ENCODE results near the gene CCNL2.

Gene CCNL2

DNA sequence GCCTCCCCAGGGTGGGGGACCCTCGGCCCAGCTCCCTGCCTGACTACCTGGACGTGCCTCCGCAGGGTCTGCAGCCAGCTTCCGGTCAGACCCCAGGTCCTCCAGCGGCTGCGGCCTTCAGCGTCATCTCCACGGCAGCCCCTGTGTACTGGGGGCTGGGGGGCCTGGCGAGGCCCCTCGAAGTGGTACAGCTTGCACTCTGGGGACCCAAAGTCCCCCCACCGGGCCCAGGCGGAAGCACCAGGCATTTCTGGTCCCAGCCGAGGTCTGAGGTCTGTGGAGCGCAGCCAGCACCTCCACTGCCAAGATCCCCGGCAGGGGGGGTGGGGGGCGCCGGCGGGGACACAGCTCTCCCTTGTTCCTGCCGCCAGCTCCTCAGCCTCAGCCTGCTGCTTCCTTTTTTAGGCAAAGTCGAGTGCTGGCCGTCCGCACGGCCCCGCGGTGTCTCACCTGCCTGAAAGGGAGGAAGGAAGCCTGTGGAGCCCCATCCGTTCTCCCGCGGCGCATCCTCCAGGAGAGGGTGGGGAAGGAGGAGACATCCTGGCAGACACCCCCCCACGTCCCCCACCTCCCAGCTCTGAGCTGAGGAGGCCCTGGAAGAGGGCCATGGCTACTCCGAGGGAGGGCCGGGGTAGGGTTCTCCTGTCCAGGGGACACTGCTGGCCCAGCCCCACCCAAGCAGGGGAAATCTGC is 35.1 kb upstream of the CCNL2 start:
- Histone ChIP-seq H3K9ac (ENCODE audit: low read length) (no peak overlapping the region), H3K4me1 (ENCODE audit: control insufficient read depth, insufficient read depth, low read depth, low read length) (peaks cover 89% of the 10 kb centered on the region), H3K4me2 (ENCODE audit: low read length, poor library complexity, severe bottlenecking) (no peak overlapping the region), H4K91ac (ENCODE audit: low read length) (peak overlapping the region; percentile 78), H3K18ac (ENCODE audit: low read depth in 1 of 2, low read length in 2 of 2) (peak overlapping the region in 1 of 2 experiments; percentile 29), H2BK5ac (ENCODE audit: low read depth, low read length, poor library complexity, severe bottlenecking) (no peak overlapping the region), H3K4me3 (ENCODE audit: insufficient read depth in 1 of 2, low read depth in 1 of 2, low read length in 2 of 2) (no peak overlapping the region), H4K8ac (ENCODE audit: low read length) (peak overlapping the region; percentile 89), H2BK15ac (ENCODE audit: low read depth, poor library complexity, severe bottlenecking) (peak overlapping the region; percentile 60), H2BK12ac (ENCODE audit: low read length in 2 of 2) (peak overlapping the region; percentile 32 to 75), H2AFZ (ENCODE audit: low read depth, low read length) (no peak overlapping the region), H2AK5ac (ENCODE audit: low read length, severe bottlenecking) (peak overlapping the region; percentile 48), H3K36me3 (ENCODE audit: control insufficient read depth in 1 of 2, insufficient read depth in 2 of 2, low read depth in 1 of 2, low read length in 2 of 2) (peaks cover 0 to 22% of the 10 kb centered on the region in 2 experiments), H3K23ac (ENCODE audit: low read length in 2 of 2) (no peak overlapping the region), H3K79me1 (replicated peaks; ENCODE audit: low read length, poor library complexity, severe bottlenecking) (peaks cover 20% of the 10 kb centered on the region), H3K27ac (ENCODE audit: low read length, poor library complexity, severe bottlenecking) (no peak overlapping the region), H2BK120ac (ENCODE audit: low read depth, low read length) (no peak overlapping the region), H3K4ac (ENCODE audit: low read depth in 1 of 2, low read length in 2 of 2) (peak overlapping the region in 1 of 2 experiments; percentile 41), H3K9me3 (ENCODE audit: control insufficient read depth, low read length) (no peaks in the 10 kb centered on the region), H3K14ac (ENCODE audit: low read length in 2 of 2) (no peak overlapping the region), H3K27me3 (ENCODE audit: control insufficient read depth in 1 of 2, insufficient read depth in 1 of 2, low read length in 2 of 2) (peaks cover 0 to 26% of the 10 kb centered on the region in 2 experiments)
- 42% methylated on average over 26 of the region's 32 CpGs for WGBS
- no peak for DNase-seq

DNA sequence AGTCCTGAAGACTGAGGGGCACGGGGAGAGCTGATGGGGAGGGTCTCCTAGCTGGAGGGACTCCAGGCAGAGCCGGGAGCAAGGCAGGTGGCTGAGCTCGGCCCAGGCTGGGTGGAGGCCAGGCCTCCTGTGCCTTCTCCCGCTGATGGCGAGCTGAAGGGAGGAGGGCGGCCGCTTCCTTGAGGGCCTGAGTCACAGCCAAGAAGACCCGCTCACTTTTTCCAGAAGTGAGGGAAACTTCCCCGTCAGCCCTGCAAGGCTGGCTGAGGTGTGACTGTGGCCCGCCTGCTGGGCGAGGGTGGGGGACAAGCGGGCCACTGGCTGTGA is 34.6 kb upstream of the CCNL2 start:
- H3K4me2 ChIP-seq (ENCODE audit: low read length, poor library complexity, severe bottlenecking) = no peak overlapping the region
- WGBS = 24% methylated on average over 12 of the region's 12 CpGs
- peaks cover 0 to 23% of the 10 kb centered on the region in 2 experiments for H3K27me3 ChIP-seq (ENCODE audit: control insufficient read depth in 1 of 2, insufficient read depth in 1 of 2, low read length in 2 of 2)
- H2BK5ac ChIP-seq (ENCODE audit: low read depth, low read length, poor library complexity, severe bottlenecking) = no peak overlapping the region
- H2BK12ac ChIP-seq (ENCODE audit: low read length in 2 of 2) = peak overlapping the region; percentile 16 to 32
- H2AK5ac ChIP-seq (ENCODE audit: low read length, severe bottlenecking) = peak overlapping the region; percentile 48
- H4K91ac ChIP-seq (ENCODE audit: low read length) = peak overlapping the region; percentile 78
- peaks cover 20% of the 10 kb centered on the region for H3K79me1 ChIP-seq (replicated peaks; ENCODE audit: low read length, poor library complexity, severe bottlenecking)
- peaks cover 0 to 17% of the 10 kb centered on the region in 2 experiments for H3K36me3 ChIP-seq (ENCODE audit: control insufficient read depth in 1 of 2, insufficient read depth in 2 of 2, low read depth in 1 of 2, low read length in 2 of 2)
- H3K23ac ChIP-seq (ENCODE audit: low read length in 2 of 2) = no peak overlapping the region
- peak; percentile 83 for DNase-seq
- no peak overlapping the region for H3K9ac ChIP-seq (ENCODE audit: low read length)
- peak overlapping the region; percentile 1 for H2BK120ac ChIP-seq (ENCODE audit: low read depth, low read length)
- no peak overlapping the region for H2AFZ ChIP-seq (ENCODE audit: low read depth, low read length)
- H3K4me3 ChIP-seq (ENCODE audit: insufficient read depth in 1 of 2, low read depth in 1 of 2, low read length in 2 of 2) = no peak overlapping the region
- peaks cover 84% of the 10 kb centered on the region for H3K4me1 ChIP-seq (ENCODE audit: control insufficient read depth, insufficient read depth, low read depth, low read length)
- H3K14ac ChIP-seq (ENCODE audit: low read length in 2 of 2) = no peak overlapping the region
- peak overlapping the region; percentile 89 for H4K8ac ChIP-seq (ENCODE audit: low read length)
- H3K9me3 ChIP-seq (ENCODE audit: control insufficient read depth, low read length) = no peaks in the 10 kb centered on the region
- peak overlapping the region; percentile 29 to 41 for H3K18ac ChIP-seq (ENCODE audit: low read depth in 1 of 2, low read length in 2 of 2)
- H3K4ac ChIP-seq (ENCODE audit: low read depth in 1 of 2, low read length in 2 of 2) = peak overlapping the region; percentile 1 to 41
- peak overlapping the region; percentile 87 for H2BK15ac ChIP-seq (ENCODE audit: low read depth, poor library complexity, severe bottlenecking)
- H3K27ac ChIP-seq (ENCODE audit: low read length, poor library complexity, severe bottlenecking) = peak overlapping the region; percentile 58

DNA sequence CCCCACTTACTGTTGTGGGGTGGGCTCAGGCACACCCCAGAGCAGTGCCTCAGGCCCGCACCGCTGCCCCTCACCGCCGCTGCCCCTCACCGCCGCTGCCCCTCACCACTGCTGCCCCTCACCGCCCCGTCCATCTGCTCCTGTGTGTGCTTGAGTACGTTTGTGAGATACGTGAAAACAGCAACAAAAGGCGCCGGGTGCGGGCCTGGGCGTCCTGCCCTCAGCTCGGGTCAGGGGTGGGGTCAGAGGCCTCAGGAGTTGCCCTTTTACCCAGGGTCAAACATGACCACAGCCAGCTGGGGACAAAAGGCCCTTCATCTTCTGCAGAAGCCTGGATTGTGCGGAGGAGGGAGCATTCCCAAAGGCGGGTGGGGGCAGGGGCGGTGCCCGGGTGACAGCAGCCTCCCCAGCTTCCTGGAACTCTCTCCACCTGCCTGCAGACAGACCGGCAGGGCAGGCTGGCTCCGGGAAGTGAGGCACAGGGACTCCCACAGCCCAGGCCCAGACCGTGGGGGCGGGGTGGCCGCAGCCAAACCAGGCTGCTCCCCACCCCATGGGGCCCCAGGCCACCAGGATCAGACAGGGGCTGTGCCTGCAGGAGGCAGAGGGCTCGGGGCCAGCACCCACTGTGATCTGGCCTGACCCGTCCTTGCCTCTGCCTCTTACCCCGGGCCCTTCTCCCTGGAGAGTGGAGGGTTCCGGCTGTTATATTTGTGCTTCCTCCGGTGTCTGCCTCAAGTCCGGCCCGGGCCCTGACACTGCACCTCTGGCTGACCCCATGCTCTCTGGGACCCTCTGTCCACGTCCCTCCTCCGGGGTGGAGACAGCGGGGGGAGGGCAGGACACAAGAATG is 34.0 kb upstream of the CCNL2 start:
- H2BK5ac ChIP-seq (ENCODE audit: low read depth, low read length, poor library complexity, severe bottlenecking) = no peak overlapping the region
- peaks cover 15% of the 10 kb centered on the region for H3K79me1 ChIP-seq (replicated peaks; ENCODE audit: low read length, poor library complexity, severe bottlenecking)
- H2AFZ ChIP-seq (ENCODE audit: low read depth, low read length) = no peak overlapping the region
- H3K9ac ChIP-seq (ENCODE audit: low read length) = no peak overlapping the region
- H3K14ac ChIP-seq (ENCODE audit: low read length in 2 of 2) = peak overlapping the region in 1 of 2 experiments; percentile 71
- H3K36me3 ChIP-seq (ENCODE audit: control insufficient read depth in 1 of 2, insufficient read depth in 2 of 2, low read depth in 1 of 2, low read length in 2 of 2) = peaks cover 0 to 12% of the 10 kb centered on the region in 2 experiments
- peak overlapping the region in 1 of 2 experiments; percentile 16 for H2BK12ac ChIP-seq (ENCODE audit: low read length in 2 of 2)
- no peak overlapping the region for H3K4me2 ChIP-seq (ENCODE audit: low read length, poor library complexity, severe bottlenecking)
- peak overlapping the region; percentile 87 for H2BK15ac ChIP-seq (ENCODE audit: low read depth, poor library complexity, severe bottlenecking)
- peak overlapping the region; percentile 89 for H4K8ac ChIP-seq (ENCODE audit: low read length)
- H3K9me3 ChIP-seq (ENCODE audit: control insufficient read depth, low read length) = no peaks in the 10 kb centered on the region
- H3K4me1 ChIP-seq (ENCODE audit: control insufficient read depth, insufficient read depth, low read depth, low read length) = peaks cover 78% of the 10 kb centered on the region
- peaks cover 0 to 20% of the 10 kb centered on the region in 2 experiments for H3K27me3 ChIP-seq (ENCODE audit: control insufficient read depth in 1 of 2, insufficient read depth in 1 of 2, low read length in 2 of 2)
- DNase-seq = no peak
- peak overlapping the region; percentile 67 for H4K91ac ChIP-seq (ENCODE audit: low read length)
- peak overlapping the region; percentile 1 for H2BK120ac ChIP-seq (ENCODE audit: low read depth, low read length)
- H3K4ac ChIP-seq (ENCODE audit: low read depth in 1 of 2, low read length in 2 of 2) = peak overlapping the region; percentile 19 to 20
- 49% methylated on average over 34 of the region's 34 CpGs for WGBS
- peak overlapping the region; percentile 1 to 92 for H3K18ac ChIP-seq (ENCODE audit: low read depth in 1 of 2, low read length in 2 of 2)
- H2AK5ac ChIP-seq (ENCODE audit: low read length, severe bottlenecking) = peak overlapping the region; percentile 11
- peak overlapping the region; percentile 58 for H3K27ac ChIP-seq (ENCODE audit: low read length, poor library complexity, severe bottlenecking)
- H3K4me3 ChIP-seq (ENCODE audit: insufficient read depth in 1 of 2, low read depth in 1 of 2, low read length in 2 of 2) = no peak overlapping the region
- H3K23ac ChIP-seq (ENCODE audit: low read length in 2 of 2) = no peak overlapping the region

All from mesenchymal stem cell (in vitro differentiated cells and primary cell).